Endothelial cell of umbilical vein (primary cell): ENCODE data around the gene ZNF322. TPM values are rescaled to one million over a fixed set of nuclear protein-coding genes. Genes with fewer than 3 reads are reported as not detected.

Experiments
- BruUV-seq: library from RNA; stranded (reverse); fragments of 400-500 nt; replicated peaks from 2 replicates; lab custom pipeline; 2021; lab: Mats Ljungman, UMichigan
- CTCF ChIA-PET: fragments of 300-600, 350-600 bp; sonication (Branson Sonifier 250); formaldehyde crosslinking; loops from one replicate; lab custom pipeline; 2021; ENCODE audit warnings: antibody characterized with exemption, inconsistent platforms; lab: Charles Lee
- POLR2A ChIA-PET: fragments of 300-600, 350-600 bp; sonication (Branson Sonifier 250); formaldehyde crosslinking; loops from one replicate; lab custom pipeline; 2021; ENCODE audit warnings: antibody characterized with exemption, inconsistent platforms; lab: Charles Lee
- DNase-seq: peaks from one replicate; pipeline ENCODE4 v3.0.0-alpha.2; 2011; ENCODE audit warnings: low read depth, low spot score
- FAIRE-seq: peaks from 2 replicates; lab custom pipeline; 2011; peaks lifted over from hg19 to GRCh38; lab: Jason Lieb, UNC
- H2AFZ ChIP-seq: 2 replicates; pipeline ENCODE4 v1.6.0; 2012; ENCODE audit warnings: low read depth, low read length, control low read depth, inconsistent platforms
- H3K27ac ChIP-seq: 2 replicates; pipeline ENCODE4 v1.5.1; 2011; ENCODE audit warnings: low read depth, mild to moderate bottlenecking, control low read depth, low read length, moderate library complexity; ENCODE audit not compliant: insufficient read depth
- H3K27me3 ChIP-seq, 2 experiments: 2 replicates each; pipeline versions ENCODE4 v1.6.0 to v1.6.1; 2011; ENCODE audit warnings: low read length in 2 of 2, mixed read lengths in 1 of 2; ENCODE audit not compliant: control insufficient read depth in 2 of 2, insufficient read depth in 2 of 2
- H3K36me3 ChIP-seq, 2 experiments: 2 replicates in 1 of 2; 3 replicates in 1 of 2; pipeline ENCODE4 v1.5.1; 2011; ENCODE audit warnings: low read length in 2 of 2, mild to moderate bottlenecking in 1 of 2, moderate library complexity in 1 of 2; ENCODE audit not compliant: control insufficient read depth in 2 of 2, insufficient read depth in 2 of 2; ENCODE audit errors: extremely low read depth in 1 of 2
- H3K4me1 ChIP-seq: 3 replicates; pipeline ENCODE4 v1.5.1; 2011; ENCODE audit warnings: mild to moderate bottlenecking, low read length; ENCODE audit not compliant: control insufficient read depth, insufficient read depth; ENCODE audit errors: extremely low read depth
- H3K4me2 ChIP-seq: 2 replicates; pipeline ENCODE4 v1.6.1; 2011; ENCODE audit warnings: low read length, control low read depth, mixed read lengths; ENCODE audit not compliant: insufficient read depth
- H3K4me3 ChIP-seq, 3 experiments: fragments of 200-600 bp in 1 of 3; sonication (generic), shearing (Covaris generic) in 1 of 3; replicated peaks in 1 of 3; 2 replicates each; pipeline ENCODE4 v1.5.1; 2011 to 2016; ENCODE audit warnings: control low read depth in 3 of 3, low read length in 3 of 3, mild to moderate bottlenecking in 2 of 3, inconsistent platforms in 1 of 3, low read depth in 1 of 3, moderate library complexity in 1 of 3; ENCODE audit not compliant: insufficient read depth in 1 of 3
- H3K79me2 ChIP-seq: 2 replicates; pipeline ENCODE4 v1.6.0; 2012; ENCODE audit warnings: low read length, inconsistent platforms; ENCODE audit not compliant: control insufficient read depth, insufficient read depth
- H3K9ac ChIP-seq: replicated peaks from 2 replicates; pipeline ENCODE3; 2011; ENCODE audit warnings: low read length, control low read depth; ENCODE audit not compliant: insufficient read depth; ENCODE audit errors: extremely low read depth
- H3K9me1 ChIP-seq: replicated peaks from 3 replicates; pipeline ENCODE4 v1.6.0; 2011; ENCODE audit warnings: mild to moderate bottlenecking, low read length; ENCODE audit not compliant: control insufficient read depth, insufficient read depth; ENCODE audit errors: extremely low read depth
- H3K9me3 ChIP-seq: replicated peaks from 2 replicates; pipeline ENCODE4 v1.5.1; 2012; ENCODE audit warnings: low read length, inconsistent platforms; ENCODE audit not compliant: control insufficient read depth, insufficient read depth
- H4K20me1 ChIP-seq: replicated peaks from 2 replicates; pipeline ENCODE3; 2011; ENCODE audit warnings: mild to moderate bottlenecking, low read length; ENCODE audit not compliant: control insufficient read depth, insufficient read depth; ENCODE audit errors: extremely low read depth
- CTCF ChIP-seq, 2 donors: IDR thresholded peaks; 1 replicate in 1 of 2; 2 replicates in 1 of 2; pipeline ENCODE4 v1.5.1; 2011; ENCODE audit warnings: low read length in 2 of 2, mild to moderate bottlenecking in 2 of 2, moderate library complexity in 2 of 2, control low read depth in 1 of 2, inconsistent platforms in 1 of 2, low read depth in 1 of 2; ENCODE audit not compliant: insufficient read depth in 1 of 2; ENCODE audit errors: extremely low read depth in 1 of 2
- EZH2 ChIP-seq: IDR thresholded peaks from 2 replicates; pipeline ENCODE4 v1.6.1; 2012; ENCODE audit warnings: borderline replicate concordance, low read depth, mild to moderate bottlenecking, moderate library complexity, low read length, inconsistent platforms; ENCODE audit not compliant: severe bottlenecking
- JUN ChIP-seq: IDR thresholded peaks from 2 replicates; pipeline ENCODE4 v1.6.1; 2011; ENCODE audit warnings: borderline replicate concordance, low read depth; ENCODE audit not compliant: insufficient read length, insufficient read depth
- MYC ChIP-seq: IDR thresholded peaks from one replicate; pipeline ENCODE4 v1.6.1; 2011; ENCODE audit warnings: mild to moderate bottlenecking, low read depth, low read length
- POLR2AphosphoS5 ChIP-seq: IDR thresholded peaks from 2 replicates; pipeline ENCODE4 v1.6.1; 2012; ENCODE audit warnings: low read depth, mild to moderate bottlenecking, control low read depth, low read length, moderate library complexity; ENCODE audit not compliant: insufficient read depth
- dilution Hi-C: fragments of 300-500 bp; cut with MboI; formaldehyde crosslinking; loops from one replicate; pipeline ENCODE4 v1.15.0; 2019; ENCODE audit warnings: low sequenced_read_pairs; ENCODE audit not compliant: extremely low pct_ligation_motif_present
- intact Hi-C: fragments of 100-400 bp; cut with micrococcal nuclease; formaldehyde crosslinking; loops from one replicate; pipeline ENCODE4 v1.10.0; 2022
- polyA plus RNA-seq, 4 experiments: library from polyadenylated mRNA; depleted of rRNA in 3 of 4; stranded (reverse) in 3 of 4; unstranded in 1 of 4; fragments of >200 nt; gene quantifications; 2 replicates each; pipeline versions ENCODE4 v1.2.1 to v1.2.3, GENCODE V29; 2011 to 2012; ENCODE audit warnings: missing spikeins in 1 of 4
- total RNA-seq: library from RNA; stranded (reverse); gene quantifications from 2 replicates; pipeline ENCODE4 v1.2.3, GENCODE V29; 2021

The ZNF322 gene
- total and polyA plus RNA-seq, 2 donors (not counting 3 experiments of a cell fraction or from before 2014, with no cell fraction given), result 3.4 to 17.0 TPM

GRCh38 chr6:26595669-26596269, 63.8 kb downstream of the ZNF322 start:
- Histone ChIP-seq H2AFZ (peak overlapping the region; percentile 75), H3K9me3 (no peaks in the 10 kb centered on the region), H3K27ac (peak overlapping the region; percentile 80), H3K9ac (peak overlapping the region; percentile 63), H3K27me3 (peaks cover 10 to 21% of the 10 kb centered on the region in 2 experiments), H3K9me1 (no peaks in the 10 kb centered on the region), H3K79me2 (peaks cover 13% of the 10 kb centered on the region), H3K36me3 (peaks cover 3 to 11% of the 10 kb centered on the region in 2 experiments), H3K4me1 (peaks cover 18% of the 10 kb centered on the region), H3K4me3 (peak overlapping the region; percentile 24 to 69 (median 30)), H4K20me1 (no peaks in the 10 kb centered on the region), H3K4me2 (peak overlapping the region; percentile 80)
- no TSS peak for BruUV-seq
- ChIA-PET CTCF (interaction anchor here (0.6 to 15.7 kb wide), 58 partner anchors 8 to 1299 kb away, joined by 3 to 359 read pairs (median 5); partner anchors contain the start of gene HMGN4), POLR2A (interaction anchor here (0.7 to 1.6 kb wide), 5 partner anchors 68 to 537 kb away, joined by 3 to 5 read pairs (median 4); a partner anchor contains a TSS)
- peak; percentile 82 for FAIRE-seq
- dilution Hi-C loops, result no loop called here
- TF ChIP-seq CTCF (IDR thresholded peaks at IDR 0.05; ENCODE audit: extremely low read depth in 1 of 2, insufficient read depth in 1 of 2, low read depth in 1 of 2, low read length in 2 of 2), result peak; percentile 96 to 97
- TF ChIP-seq POLR2AphosphoS5, result peak; percentile 12
- no peak for TF ChIP-seq EZH2
- TF ChIP-seq JUN, result no peak
- no peak for TF ChIP-seq MYC
- peak; percentile 88 for DNase-seq
- intact Hi-C loops, result loop anchor here (1.0 to 5.0 kb wide), 9 partner anchors 23 to 1297 kb away; partner anchors contain the start of gene ZNF322
